Measurements from ENCODE around the gene CGB8. TPM values are rescaled to one million over a fixed set of nuclear protein-coding genes. Genes with fewer than 3 reads are reported as not detected.

The CGB8 gene
- total RNA-seq, 1 donor from 2014 or later = 3.3 TPM

GRCh38 chr19:49011194-49011593, 37.7 kb downstream of the CGB8 start:
- no peak overlapping the region for H3K4me3 ChIP-seq (ENCODE audit: low read depth, low read length)
- no peak for TF ChIP-seq CTCF (IDR thresholded peaks at IDR 0.05; ENCODE audit: insufficient read depth, low read length, poor library complexity, severe bottlenecking)
- peaks cover 2% of the 10 kb centered on the region for H3K36me3 ChIP-seq (ENCODE audit: control insufficient read depth, insufficient read depth, low read length)
- H3K27me3 ChIP-seq (ENCODE audit: control insufficient read depth, insufficient read depth, low read length) = no peaks in the 10 kb centered on the region
- no peak for DNase-seq (ENCODE audit: low read depth)

- no peak overlapping the region for H3K4me3 ChIP-seq (ENCODE audit: low read depth, low read length)
- TF ChIP-seq CTCF (IDR thresholded peaks at IDR 0.05; ENCODE audit: insufficient read depth, low read length, poor library complexity, severe bottlenecking) = no peak
- peaks cover 2% of the 10 kb centered on the region for H3K36me3 ChIP-seq (ENCODE audit: control insufficient read depth, insufficient read depth, low read length)
- no peak for DNase-seq (ENCODE audit: low read depth)
- no peaks in the 10 kb centered on the region for H3K27me3 ChIP-seq (ENCODE audit: control insufficient read depth, insufficient read depth, low read length)
These were observed 38.5 kb downstream of the CGB8 start for GRCh38 chr19:49010453-49010852.

DNA sequence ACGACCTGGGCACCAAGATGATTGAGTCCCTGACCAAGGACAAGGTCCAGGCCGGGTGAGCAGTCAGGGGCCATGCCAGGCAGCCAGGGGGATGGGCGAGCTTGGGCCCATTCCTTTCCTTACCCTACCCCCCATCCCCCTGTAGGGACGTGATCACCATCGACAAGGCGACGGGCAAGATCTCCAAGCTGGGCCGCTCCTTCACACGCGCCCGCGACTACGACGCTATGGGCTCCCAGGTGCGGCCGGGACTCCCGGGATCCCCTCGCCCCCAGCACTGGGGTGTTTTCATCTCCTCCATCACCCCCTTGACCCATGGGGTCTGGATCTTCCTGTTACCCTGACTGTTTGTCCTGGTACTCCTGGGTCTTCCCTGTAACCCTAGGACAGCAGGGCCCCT, 39.1 kb downstream of the CGB8 start:
- Histone ChIP-seq H3K36me3 (ENCODE audit: control insufficient read depth, insufficient read depth, low read length) (peaks cover 5% of the 10 kb centered on the region), H3K4me3 (ENCODE audit: low read depth, low read length) (no peak overlapping the region), H3K27me3 (ENCODE audit: control insufficient read depth, insufficient read depth, low read length) (no peaks in the 10 kb centered on the region)
- no peak for TF ChIP-seq CTCF (IDR thresholded peaks at IDR 0.05; ENCODE audit: insufficient read depth, low read length, poor library complexity, severe bottlenecking)
- DNase-seq (ENCODE audit: low read depth) = no peak

DNA sequence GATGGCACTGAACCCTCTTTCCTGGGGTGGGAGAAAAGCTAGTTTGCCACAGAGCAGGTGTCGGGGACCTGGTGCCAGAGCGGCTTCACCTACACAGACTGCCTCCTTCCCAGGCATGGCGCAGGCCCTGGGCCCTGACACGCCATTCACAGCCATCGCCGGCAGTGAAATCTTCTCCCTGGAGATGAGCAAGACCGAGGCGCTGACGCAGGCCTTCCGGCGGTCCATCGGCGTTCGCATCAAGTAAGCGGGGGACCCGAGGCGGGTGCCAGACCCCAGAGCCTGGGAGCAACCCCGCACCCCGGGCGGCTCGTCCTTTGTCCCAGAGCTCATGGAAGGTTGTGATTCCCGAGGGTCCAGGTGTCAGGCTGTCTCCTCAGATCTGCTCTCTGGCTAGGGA, 42.0 kb downstream of the CGB8 start:
- no peak for DNase-seq (ENCODE audit: low read depth)
- H3K27me3 ChIP-seq (ENCODE audit: control insufficient read depth, insufficient read depth, low read length) = no peaks in the 10 kb centered on the region
- TF ChIP-seq CTCF (IDR thresholded peaks at IDR 0.05; ENCODE audit: insufficient read depth, low read length, poor library complexity, severe bottlenecking) = no peak
- H3K36me3 ChIP-seq (ENCODE audit: control insufficient read depth, insufficient read depth, low read length) = peaks cover 5% of the 10 kb centered on the region
- H3K4me3 ChIP-seq (ENCODE audit: low read depth, low read length) = no peak overlapping the region

DNA sequence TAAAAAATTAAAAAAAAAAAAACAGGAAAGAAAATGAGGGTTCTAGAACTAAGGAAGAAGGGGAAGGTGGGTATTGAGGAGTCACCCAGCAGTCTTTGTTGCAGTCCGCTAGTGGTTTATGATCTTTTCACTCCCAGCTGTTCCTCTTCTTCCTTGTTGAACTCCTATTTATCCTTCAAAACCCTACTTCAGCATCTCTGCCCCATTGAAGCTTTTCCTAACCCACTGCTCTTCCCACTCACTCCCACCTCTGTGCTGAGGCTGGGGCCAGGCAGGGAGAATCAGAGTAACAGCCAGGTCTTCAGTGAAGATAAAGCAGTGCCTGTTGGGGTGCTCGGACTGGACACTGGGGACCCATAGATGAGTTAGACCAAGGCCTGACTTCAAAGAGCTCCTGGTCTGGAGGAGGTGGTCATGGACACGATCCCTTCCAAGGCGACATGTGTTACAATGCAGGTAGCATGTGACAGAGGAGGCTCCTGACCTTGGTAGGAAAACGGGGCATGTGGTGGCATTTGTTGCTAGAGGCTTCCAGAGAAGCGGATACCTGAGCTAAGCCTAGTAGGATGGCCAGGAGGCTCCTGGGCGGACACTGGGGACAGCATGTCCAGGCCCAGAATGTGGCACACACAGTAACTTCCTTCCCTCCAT, 43.8 kb downstream of the CGB8 start:
- H3K27me3 ChIP-seq (ENCODE audit: control insufficient read depth, insufficient read depth, low read length) = no peaks in the 10 kb centered on the region
- H3K36me3 ChIP-seq (ENCODE audit: control insufficient read depth, insufficient read depth, low read length) = peaks cover 4% of the 10 kb centered on the region
- DNase-seq (ENCODE audit: low read depth) = no peak
- no peak for TF ChIP-seq CTCF (IDR thresholded peaks at IDR 0.05; ENCODE audit: insufficient read depth, low read length, poor library complexity, severe bottlenecking)
- no peak overlapping the region for H3K4me3 ChIP-seq (ENCODE audit: low read depth, low read length)

DNA sequence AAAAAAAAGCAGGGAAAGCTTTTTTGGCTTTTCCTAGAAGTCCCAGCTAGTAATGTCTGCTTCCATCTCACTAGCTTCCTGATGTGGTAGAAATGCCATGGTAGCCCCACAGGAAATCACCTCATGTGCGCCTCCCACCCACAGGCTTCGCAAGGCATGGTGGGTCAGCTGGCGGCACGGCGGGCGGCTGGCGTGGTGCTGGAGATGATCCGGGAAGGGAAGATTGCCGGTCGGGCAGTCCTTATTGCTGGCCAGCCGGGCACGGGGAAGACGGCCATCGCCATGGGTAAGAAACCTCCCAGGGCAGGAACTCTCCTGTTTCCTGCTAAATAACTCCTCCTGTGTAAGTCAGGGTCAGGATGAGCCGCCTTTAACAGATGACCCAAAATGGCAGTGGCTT, 44.8 kb downstream of the CGB8 start:
- Histone ChIP-seq H3K36me3 (ENCODE audit: control insufficient read depth, insufficient read depth, low read length) (peaks cover 4% of the 10 kb centered on the region), H3K4me3 (ENCODE audit: low read depth, low read length) (no peak overlapping the region), H3K27me3 (ENCODE audit: control insufficient read depth, insufficient read depth, low read length) (no peaks in the 10 kb centered on the region)
- DNase-seq (ENCODE audit: low read depth) = no peak
- no peak for TF ChIP-seq CTCF (IDR thresholded peaks at IDR 0.05; ENCODE audit: insufficient read depth, low read length, poor library complexity, severe bottlenecking)

Measured in kidney epithelial cell (primary cell).